HG03196 (cell line): Measurements from ENCODE around the gene TIAM1.

ENCODE experiments used
- ATAC-seq: cut with Tn5 transposase; IDR thresholded peaks from one replicate; pipeline ENCODE4 v1.9.1; 2021; ENCODE audit not compliant: unreplicated experiment

Gene TIAM1

DNA sequence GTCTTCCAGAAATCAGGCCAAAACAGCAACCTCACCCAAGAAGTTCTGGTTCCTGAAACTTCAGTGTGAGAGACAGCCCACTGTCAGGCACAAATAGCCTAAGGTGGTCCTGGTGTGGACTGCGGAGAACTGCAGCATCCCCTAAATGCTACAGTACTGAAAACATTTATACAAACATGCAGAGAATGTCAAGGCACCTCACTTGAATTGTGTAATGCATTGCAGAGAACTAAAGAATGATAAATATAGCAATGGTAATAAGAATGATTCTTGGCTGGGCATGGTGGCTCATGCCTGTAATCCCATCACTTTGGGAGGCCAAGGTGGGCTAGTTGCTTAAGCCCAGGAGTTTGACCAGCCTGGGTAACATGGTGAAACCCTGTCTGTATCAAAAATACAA lies 138.6 kb downstream of the TIAM1 start:
- ATAC-seq = no peak

DNA sequence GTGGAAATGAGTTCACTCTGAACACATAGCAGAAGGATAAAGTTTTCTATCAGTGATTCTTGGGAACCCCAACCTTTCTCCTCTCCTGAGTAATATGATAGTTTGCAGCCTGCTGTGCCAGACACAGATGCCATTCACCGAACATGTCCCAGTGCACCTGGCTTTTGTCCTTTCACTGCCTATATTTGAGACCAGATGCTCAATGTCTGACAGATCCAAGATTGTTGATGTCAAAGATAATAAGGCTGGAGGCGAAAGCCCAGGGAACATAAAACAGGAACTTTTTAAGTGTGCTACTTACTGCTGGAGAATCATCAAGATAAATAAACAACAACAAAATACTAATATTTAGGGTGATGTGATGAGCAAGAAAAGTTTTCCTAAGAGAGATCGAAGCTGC lies 139.3 kb downstream of the TIAM1 start:
- no peak for ATAC-seq

DNA sequence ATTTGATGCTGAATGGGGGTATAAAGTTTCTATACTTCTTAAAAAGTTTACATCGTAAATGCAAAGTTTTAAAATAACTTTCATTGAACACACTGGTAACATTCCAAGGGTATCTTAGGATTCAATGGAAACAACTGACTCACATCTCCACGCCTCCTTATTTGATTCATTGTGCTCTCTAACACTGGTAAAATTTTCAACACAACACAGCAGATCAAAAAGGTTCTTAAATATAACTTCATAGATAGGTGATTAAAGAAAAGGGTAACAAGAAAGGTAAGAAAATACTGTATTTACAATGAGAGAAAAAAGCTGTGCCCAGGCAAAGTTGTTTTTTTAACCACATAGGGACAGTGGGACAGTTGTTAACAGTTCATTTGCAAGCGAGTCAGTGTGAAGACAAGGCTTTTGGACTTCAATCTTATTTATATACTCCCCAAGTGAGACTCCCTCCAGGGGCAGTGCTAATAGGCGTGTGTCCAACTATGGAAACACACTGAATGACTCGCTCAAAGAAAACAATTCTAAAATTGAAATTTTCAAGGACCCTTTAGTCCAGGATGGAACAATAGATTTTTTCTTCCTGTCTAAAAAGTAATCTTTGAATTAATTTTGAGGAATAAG lies 140.5 kb downstream of the TIAM1 start:
- ATAC-seq = no peak

DNA sequence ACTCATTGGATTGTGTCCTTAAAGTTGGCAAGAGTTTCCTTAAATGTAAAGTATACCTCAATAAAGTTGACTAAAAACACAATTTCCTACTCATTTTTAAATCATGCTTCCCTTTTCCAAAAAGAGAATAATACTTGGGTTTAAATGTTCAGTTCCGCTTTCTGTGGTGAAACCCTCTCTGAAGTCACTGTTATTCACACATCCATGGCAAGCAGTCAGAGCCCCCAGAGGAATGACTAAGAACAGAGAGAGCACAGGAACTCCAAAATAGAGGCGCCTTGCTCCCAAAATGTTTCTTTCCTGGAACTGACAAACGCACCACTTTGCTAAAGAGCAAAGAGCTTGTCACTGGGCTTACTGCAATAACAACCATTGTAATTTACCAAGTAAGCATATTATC lies 142.5 kb downstream of the TIAM1 start:
- peak; percentile 54 for ATAC-seq

DNA sequence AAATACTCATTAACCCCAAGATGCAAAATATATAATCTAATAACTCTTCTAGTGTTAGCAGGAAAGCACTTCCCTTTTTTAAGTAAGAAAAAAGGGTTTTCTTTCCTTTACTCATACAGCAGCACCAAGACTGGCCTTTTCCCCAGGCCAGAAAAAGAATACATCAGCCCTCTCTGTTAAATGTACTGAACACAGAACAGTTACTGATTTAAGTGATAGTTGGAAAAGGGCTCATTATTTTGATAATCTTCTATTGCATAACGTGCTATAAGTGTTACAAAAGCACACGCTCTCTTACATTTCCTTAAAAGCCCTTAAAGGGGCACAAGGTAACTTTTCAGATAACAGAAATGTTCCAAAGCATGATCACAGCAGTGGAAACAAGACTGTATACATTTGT lies 142.9 kb downstream of the TIAM1 start:
- ATAC-seq = no peak

DNA sequence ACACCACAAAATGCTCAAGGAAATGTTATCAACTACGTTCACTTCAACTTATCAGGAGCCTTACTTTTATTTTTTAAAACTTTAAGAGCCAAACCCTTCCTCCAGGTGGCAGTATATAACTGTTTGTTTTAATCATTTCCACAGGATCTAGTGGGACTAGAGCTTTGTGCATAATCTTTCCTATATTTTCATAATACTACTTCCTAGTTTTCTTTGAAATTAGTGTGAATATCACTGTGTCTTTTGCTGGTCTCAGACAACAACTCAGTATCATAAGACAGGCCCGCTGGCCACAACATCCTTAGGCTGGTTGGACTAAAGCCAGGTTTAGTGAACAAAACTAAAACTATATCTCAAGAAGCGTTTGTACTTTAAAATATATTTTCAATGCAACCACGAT lies 145.5 kb downstream of the TIAM1 start:
- ATAC-seq = no peak

DNA sequence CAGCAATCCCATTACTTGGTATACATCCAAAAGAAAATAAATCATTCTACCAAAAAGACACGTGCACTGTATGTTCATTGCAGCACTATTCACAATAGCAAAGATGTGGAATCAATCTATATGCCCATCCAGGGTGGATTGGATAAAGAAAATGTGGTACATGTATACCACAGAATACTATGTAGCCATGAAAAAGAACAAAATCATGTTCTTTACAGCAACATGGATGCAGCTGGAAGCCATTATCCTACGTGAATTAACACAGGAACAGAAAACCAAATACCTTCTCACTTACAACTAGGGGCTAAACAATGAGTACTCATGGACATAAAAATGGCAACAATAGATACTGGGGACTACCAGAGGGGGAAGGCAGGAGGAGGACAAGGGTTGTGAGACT lies 147.3 kb downstream of the TIAM1 start:
- ATAC-seq = no peak

DNA sequence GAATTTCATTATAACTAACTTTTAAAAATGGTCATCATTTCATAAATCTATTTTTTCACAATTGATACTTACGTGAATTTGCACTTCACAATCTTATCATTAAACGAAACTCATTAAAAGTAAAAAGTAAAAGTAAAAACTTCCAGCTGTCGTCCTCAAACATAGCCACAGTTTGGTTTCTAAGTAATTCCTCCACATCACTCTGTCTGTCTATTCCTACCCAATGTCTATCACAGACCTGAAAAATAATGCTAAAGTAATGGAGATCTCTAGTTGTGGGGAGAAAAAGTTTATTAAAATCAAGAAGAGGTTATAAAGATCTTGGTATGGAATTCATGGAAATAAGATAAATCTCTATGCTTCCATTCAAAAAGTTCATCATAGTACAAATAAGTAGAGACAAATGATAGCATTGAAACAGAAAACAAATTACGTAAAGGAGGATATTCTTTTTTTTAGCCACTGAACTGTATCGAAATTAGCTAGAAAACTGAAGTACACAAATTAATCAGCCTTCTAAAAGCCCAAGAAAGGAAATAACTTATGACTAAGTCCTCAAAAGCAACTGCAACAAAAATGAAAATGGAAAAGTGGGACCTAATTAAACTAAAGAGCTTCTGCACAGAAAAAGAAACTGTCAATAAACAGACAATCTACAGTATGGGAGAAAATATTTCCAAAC lies 148.6 kb downstream of the TIAM1 start:
- no peak for ATAC-seq

DNA sequence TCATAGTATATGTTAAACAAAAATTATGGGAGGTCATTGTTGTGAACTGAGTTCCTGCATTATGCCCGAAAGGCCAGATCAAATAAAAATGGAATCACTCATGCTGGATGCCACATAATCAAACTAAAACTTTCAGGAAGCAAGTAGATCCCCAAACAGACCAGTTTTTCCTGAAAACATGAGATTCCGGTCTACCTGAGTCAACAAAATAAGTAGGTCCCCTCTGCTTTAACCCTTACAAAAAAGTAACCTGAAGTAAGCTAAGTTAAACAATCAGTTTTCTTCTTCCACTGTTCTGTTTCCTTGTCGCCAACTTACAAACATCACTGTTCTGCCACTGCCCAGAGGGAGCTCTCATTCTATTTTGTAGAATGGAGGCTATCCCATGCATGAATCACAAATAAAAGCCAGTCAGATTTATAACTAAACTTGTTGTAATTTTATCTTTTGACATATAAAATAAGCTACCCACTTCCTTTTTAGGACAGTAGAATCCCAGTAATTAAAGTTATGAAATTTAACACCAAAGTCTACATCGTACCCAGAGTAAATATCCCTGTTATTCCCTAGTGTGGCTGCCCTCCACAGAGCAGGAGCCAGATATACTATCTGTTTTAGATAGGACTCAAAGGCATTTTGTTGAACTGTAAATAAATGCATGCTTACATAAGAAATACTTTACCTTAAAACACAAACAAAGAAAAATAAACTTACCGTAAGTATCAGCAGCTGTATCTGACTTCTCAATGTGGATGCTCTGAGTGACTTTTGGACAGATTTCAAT lies 149.4 kb downstream of the TIAM1 start:
- ATAC-seq = no peak

DNA sequence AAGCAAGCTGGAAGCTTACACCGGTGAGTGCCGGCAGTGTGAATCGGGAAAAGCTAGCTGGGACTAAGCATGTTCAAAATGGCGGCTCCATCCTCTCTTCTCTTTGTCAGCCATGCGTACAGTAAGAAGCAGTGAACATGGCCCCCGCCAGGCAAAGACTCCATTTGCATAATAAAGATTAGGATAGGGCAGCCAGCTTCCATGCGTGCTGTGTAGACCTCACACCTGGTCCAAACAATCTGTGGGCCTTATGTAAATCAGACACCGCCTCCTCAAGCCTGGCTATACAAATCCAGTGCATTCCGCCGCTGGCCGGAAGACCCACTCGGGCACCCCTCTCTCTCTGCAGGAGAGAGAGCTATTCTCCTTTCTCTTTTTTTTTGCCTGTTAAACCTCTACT lies 150.3 kb downstream of the TIAM1 start:
- ATAC-seq = no peak

DNA sequence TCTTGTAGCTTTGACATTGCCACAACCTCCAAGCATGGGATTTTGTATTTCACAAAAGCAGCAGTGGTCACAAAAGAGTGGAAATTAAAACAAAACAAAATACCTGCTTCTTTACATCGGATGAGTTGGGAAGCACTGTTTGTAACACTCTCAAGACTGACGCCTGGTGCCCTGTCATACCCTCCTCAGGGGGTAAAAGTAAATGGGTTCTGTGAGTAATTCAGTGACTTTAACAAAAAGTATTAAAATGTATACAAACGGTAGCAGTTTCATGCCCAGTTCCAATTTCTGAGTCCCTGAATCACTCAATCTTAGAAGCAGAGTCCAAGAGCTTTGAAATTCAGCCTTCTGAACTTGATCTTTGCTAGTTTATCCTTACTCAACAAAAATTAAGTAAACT lies 152.5 kb downstream of the TIAM1 start:
- ATAC-seq = no peak

DNA sequence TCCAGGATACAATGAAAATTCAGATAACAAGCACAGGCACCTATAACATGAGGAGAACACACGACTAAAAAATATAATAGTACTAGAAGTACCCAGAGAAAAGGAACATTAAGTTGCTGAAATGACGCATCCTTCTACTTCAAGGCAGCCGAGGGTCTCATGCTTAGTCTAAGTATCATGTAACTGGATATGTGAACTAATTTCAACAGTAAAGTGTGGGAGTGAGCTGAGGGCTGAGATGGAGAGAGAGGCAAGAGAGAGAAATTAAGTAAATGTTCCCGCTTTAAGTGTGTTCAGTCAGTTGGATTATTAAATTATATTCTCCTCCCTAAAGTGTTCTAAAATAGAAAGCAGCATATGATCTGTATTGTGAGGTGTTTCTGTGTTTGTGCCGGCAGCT lies 153.5 kb downstream of the TIAM1 start:
- ATAC-seq = no peak

DNA sequence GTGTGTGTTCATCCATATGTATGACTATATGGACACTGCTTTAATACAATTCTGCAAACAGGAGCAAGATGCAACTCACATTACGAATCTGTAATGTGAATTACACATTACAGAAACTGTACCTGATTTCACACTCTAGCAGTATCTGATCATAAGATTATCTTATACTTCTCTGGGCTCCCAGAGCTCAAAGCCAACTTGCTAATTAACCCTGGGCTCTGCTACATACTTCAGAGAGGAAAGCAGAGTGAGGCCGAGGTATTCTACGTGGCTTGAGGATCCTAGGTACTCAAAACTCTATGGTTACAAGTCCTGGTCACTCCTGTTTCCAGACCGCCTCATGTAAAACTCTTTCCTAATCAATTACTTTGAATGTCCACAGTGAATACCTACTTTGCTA lies 156.6 kb downstream of the TIAM1 start:
- ATAC-seq = no peak

DNA sequence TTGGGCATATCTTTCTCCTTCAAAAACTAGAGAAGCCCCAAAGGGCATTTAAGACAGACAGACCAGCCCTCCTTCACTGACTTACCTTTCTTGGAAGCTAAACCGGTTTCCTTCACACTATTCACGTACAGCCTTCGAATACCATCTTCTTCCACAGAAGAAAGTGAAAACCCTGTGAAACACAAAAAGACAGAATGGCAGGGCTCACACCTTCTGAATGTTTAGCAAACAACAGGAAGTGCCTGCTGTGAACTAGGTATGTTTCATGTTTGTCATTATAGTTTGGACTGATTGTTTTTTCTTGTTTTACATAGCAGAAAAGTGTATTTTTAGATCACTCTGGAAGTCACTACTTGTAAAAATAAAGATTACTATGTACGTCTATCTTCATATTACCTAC lies 157.1 kb downstream of the TIAM1 start:
- ATAC-seq = no peak

DNA sequence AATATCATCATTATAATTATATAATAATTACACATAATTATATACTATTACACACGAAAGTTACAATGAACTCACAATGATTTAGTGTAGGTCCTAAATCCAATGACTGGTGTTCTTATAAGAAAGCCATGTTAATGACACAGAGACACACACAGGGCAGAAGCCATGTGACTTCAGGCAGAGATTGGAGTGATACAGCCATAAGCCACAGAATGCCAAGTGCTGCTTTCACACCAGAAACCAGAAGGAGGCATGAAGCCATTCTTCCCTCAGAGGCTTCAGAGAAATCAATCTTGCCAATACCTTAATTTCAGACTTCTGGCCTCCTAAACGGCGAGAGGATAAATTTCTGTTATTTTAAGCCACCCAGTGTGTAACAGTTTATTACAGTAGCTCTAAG lies 158.4 kb downstream of the TIAM1 start:
- ATAC-seq = no peak

DNA sequence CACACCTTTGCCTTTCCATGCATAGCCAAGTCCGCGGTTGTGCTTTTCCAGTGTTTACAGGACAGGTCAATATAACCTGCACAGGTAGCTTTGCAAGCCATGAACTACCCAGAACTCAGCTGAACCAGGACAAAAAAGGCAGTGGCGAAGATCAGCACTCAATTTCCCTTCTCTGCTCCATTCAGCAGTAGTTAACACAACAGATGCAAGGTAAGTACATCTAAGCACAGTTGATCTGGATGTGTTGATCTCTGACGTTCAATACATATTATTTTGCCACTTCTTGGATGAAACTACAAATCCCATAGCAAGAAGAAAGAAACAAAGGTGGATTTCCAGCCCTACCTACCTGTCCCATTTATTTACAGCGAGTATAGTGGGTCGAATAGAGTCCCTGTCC lies 159.2 kb downstream of the TIAM1 start:
- no peak for ATAC-seq

DNA sequence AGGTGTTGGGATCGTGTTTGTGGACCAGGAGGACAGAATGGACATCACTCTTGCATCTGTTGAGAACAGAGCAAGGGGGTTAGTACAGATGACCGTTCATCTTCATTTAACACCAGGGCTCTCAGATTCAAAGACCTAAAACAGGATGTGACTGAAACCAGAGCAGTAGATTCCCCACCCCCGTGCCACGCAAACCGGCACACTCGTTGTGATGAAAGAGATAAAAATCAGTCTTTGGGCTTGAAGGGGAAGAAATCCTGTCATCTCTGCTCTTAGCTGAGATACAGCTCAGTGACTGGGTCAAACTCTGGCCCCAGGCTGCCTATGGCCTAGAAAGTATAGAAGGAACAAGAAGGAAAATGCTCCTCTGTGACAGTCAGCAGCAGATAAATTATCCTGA lies 159.6 kb downstream of the TIAM1 start:
- ATAC-seq = no peak

DNA sequence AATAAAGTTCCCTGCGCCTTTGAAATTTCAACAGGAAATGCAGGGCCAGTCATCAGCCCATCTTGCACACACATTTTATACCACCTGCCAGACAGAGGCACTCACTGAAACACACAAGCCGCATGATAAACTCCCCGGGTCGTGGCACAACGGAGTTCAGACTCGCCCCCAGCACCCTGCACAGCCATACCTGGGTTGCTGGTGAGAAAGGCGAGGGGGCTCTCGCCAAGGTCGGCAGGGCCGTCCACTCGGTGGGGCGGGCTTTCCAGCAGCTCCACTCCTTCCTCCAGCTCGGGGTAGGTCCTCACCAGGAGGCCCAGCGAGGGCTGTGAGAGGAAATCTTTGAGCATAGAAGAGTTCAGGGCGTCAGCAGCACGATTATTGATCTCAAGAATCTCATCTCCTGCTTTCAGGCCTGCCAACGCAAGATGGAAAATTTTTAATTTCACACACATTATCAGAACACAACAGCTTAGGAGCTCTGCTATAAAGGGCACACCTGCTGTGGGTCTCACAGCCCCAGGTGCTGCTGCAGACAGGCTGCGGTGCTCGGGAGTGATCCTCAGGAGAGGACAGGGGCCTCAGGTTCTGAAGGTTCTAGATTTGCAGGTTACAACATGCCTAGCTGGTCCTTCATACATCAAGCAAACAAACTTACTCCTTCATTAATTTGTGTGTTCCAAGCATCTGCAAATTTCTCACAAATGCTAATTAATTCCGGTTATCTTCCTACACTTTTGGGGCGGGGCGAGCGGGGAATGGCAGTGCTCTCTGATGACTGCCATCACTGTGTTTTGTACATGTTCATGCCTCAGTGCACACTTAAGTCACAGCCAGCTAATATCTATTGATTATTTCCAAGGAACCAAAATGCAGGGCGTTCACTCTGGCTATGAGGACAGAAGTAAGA lies 161.6 kb downstream of the TIAM1 start:
- no peak for ATAC-seq

DNA sequence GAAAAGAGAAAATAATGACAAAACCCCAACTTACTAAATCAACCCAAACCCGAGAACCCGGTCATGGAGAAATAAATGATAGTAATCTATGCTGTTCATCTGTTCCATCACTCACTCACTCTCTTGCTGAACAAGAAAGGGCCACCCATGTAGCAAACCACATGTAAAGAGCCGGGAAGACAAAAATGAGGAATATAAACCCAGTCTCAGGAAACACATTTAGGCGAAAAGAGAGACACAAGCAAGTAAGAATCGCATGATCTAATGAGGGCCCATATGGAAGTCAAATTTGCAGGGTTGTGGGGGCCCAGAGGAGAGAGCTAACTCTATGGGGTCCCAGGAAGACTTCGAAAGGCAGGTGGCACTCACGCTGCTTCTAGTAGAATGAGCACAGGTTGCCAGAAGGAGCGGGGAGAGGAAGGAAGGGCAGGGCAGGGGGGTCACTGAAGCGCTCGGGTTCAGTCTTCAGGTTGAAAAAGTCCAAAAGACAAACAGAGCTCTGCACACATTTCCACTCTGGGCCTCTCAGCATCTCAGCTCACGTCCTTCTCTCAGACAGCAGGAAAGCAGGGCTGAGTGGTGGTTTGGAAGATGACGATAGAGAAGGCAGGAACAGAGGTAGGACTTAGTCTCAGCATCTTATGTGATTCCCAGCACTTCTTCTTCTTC lies 162.8 kb downstream of the TIAM1 start:
- no peak for ATAC-seq

DNA sequence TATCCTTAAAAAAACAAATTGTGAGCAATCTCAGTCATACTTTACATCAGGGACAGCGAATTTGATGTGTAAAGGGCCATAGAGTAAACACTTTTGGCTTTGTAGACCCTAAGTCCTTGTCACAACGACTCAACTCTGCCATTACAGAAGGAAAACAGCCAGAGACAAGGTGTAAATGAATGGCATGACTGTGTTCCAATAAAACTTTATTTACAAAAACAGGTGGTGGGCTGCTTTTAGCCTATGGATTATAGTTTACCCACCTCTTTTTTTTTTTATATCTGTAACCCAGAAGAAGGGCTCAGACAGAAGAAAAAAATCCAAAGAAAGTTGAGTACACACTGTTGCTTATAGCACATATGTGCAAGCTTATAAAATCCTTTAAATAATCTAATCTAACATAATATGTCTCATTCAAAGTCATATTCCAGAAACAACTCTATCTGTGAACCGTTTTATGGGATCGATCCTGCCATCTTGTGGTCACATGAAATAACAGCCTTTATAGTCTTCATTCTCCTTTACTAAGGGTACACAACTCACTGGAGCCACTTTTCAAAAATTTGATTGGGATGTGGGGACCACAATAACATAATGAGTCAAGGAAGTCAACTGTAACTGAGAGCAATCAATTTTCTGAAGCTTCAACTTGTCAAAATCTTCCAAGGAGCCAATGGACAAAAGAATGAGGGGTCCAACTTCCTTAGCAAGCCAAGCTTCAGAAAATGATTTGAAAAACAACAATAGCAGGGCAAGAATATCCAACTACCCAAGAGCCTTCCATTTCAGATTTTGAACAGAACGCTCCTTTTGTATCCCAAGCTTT lies 163.6 kb downstream of the TIAM1 start:
- no peak for ATAC-seq
